Neural cell (in vitro differentiated cells): Measurements from ENCODE around the gene C3orf33. TPM values are rescaled to one million over a fixed set of nuclear protein-coding genes. Genes with fewer than 3 reads are reported as not detected.

Source experiments
- H2AFZ ChIP-seq: fragments of 200-600, 300-800 bp; sonication (generic), shearing (Covaris generic); 2 replicates; pipeline ENCODE4 v1.6.0; 2014; ENCODE audit warnings: low read depth, mild to moderate bottlenecking, antibody characterized with exemption, low read length, moderate library complexity
- H3F3A ChIP-seq: fragments of 200-600 bp; shearing (Covaris generic); 2 replicates; pipeline ENCODE4 v1.6.1; 2016; ENCODE audit warnings: mild to moderate bottlenecking, moderate library complexity, mixed read lengths, antibody characterized with exemption, low read length; ENCODE audit not compliant: insufficient read depth, poor library complexity, severe bottlenecking
- H3K27ac ChIP-seq: fragments of 200-600, 300-800 bp; sonication (generic), shearing (Covaris generic); 2 replicates; pipeline ENCODE4 v1.5.1; 2014; ENCODE audit warnings: mild to moderate bottlenecking, low read length, moderate library complexity
- H3K27me3 ChIP-seq: fragments of 300-800, 200-600 bp; sonication (generic), shearing (Covaris generic); 2 replicates; pipeline ENCODE4 v1.6.0; 2014; ENCODE audit warnings: mild to moderate bottlenecking, low read depth, low read length, moderate library complexity; ENCODE audit not compliant: insufficient read depth
- H3K36me3 ChIP-seq: fragments of 300-800, 200-600 bp; sonication (generic), shearing (Covaris generic); 2 replicates; pipeline ENCODE4 v1.5.1; 2014; ENCODE audit warnings: mild to moderate bottlenecking, antibody characterized with exemption, low read length, moderate library complexity; ENCODE audit not compliant: insufficient read depth
- H3K4me2 ChIP-seq: fragments of 300-800, 200-600 bp; sonication (generic), shearing (Covaris generic); 2 replicates; pipeline ENCODE4 v1.6.0; 2014; ENCODE audit warnings: mild to moderate bottlenecking, low read length
- H3K4me3 ChIP-seq: fragments of 300-800, 200-600 bp; sonication (generic), shearing (Covaris generic); 2 replicates; pipeline ENCODE4 v1.5.1; 2014; ENCODE audit warnings: mild to moderate bottlenecking, low read length, moderate library complexity
- H3K79me2 ChIP-seq: fragments of 200-600 bp; shearing (Covaris generic); replicated peaks from 2 replicates; pipeline ENCODE4 v1.6.0; 2014; ENCODE audit warnings: mild to moderate bottlenecking, low read length, moderate library complexity; ENCODE audit not compliant: insufficient read depth
- H3K9ac ChIP-seq: fragments of 300-800, 200-600 bp; sonication (generic), shearing (Covaris generic); 2 replicates; pipeline ENCODE4 v1.6.1; 2016; ENCODE audit warnings: mild to moderate bottlenecking, low read length, mixed read lengths
- H3K9me2 ChIP-seq: fragments of 200-600 bp; shearing (Covaris generic); 2 replicates; pipeline ENCODE4 v1.6.1; 2016; ENCODE audit warnings: mild to moderate bottlenecking, low read length, mixed read lengths; ENCODE audit not compliant: insufficient read depth
- H3K9me3 ChIP-seq: fragments of 200-600, 300-800 bp; sonication (generic), shearing (Covaris generic); 2 replicates; pipeline ENCODE4 v1.6.1; 2016; ENCODE audit warnings: mild to moderate bottlenecking, mixed run types, low read length, moderate library complexity, mixed read lengths
- H4K20me1 ChIP-seq: fragments of 200-600 bp; shearing (Covaris generic); 2 replicates; pipeline ENCODE4 v1.6.1; 2016; ENCODE audit warnings: mild to moderate bottlenecking, mixed run types; ENCODE audit not compliant: insufficient read depth
- CTCF ChIP-seq: fragments of 450-650 bp; IDR thresholded peaks from 2 replicates; pipeline ENCODE4 v1.5.1; 2014; ENCODE audit warnings: antibody characterized with exemption, mild to moderate bottlenecking, moderate library complexity; ENCODE audit not compliant: poor library complexity, severe bottlenecking
- EP300 ChIP-seq: fragments of 450-650 bp; conservative IDR thresholded peaks from 2 replicates; pipeline ENCODE4 v1.6.1; 2014; ENCODE audit warnings: antibody characterized with exemption, mild to moderate bottlenecking, moderate library complexity; ENCODE audit not compliant: poor library complexity, severe bottlenecking
- EZH2 ChIP-seq: fragments of 200-600, 300-800 bp; shearing (Covaris generic), sonication (generic); IDR thresholded peaks from 2 replicates; pipeline ENCODE4 v1.6.1; 2014; ENCODE audit warnings: antibody characterized with exemption, low read length, borderline replicate concordance, mild to moderate bottlenecking; ENCODE audit not compliant: insufficient read depth, poor library complexity, severe bottlenecking
- MXI1 ChIP-seq: fragments of 450-650 bp; conservative IDR thresholded peaks from 2 replicates; pipeline ENCODE4 v1.6.1; 2014; ENCODE audit warnings: antibody characterized with exemption, mild to moderate bottlenecking; ENCODE audit not compliant: poor library complexity, severe bottlenecking
- POLR2AphosphoS5 ChIP-seq: IDR thresholded peaks from 2 replicates; pipeline ENCODE4 v1.6.1; 2012
- RAD21 ChIP-seq: fragments of 450-650 bp; conservative IDR thresholded peaks from 2 replicates; pipeline ENCODE4 v1.6.1; 2014; ENCODE audit warnings: antibody characterized with exemption, mild to moderate bottlenecking, moderate library complexity
- SMC3 ChIP-seq: fragments of 450-650 bp; conservative IDR thresholded peaks from 2 replicates; pipeline ENCODE4 v1.6.1; 2014; ENCODE audit warnings: antibody characterized with exemption, mild to moderate bottlenecking, moderate library complexity; ENCODE audit not compliant: poor library complexity
- TAF1 ChIP-seq: IDR thresholded peaks from 2 replicates; pipeline ENCODE4 v1.6.1; 2012; ENCODE audit warnings: low read depth
- polyA plus RNA-seq: library from polyadenylated mRNA; depleted of rRNA; stranded (reverse); fragments of >200 nt; gene quantifications from 2 replicates; pipeline ENCODE4 v1.2.3, GENCODE V29; 2014
- TF ChIP-seq, protein P1 (sequence below): IDR thresholded peaks from 2 replicates; pipeline ENCODE4 v1.6.1; 2012; ENCODE audit warnings: borderline replicate concordance

Gene C3orf33
- polyA plus RNA-seq, 1 donor from 2014 or later: 9.8 TPM

DNA sequence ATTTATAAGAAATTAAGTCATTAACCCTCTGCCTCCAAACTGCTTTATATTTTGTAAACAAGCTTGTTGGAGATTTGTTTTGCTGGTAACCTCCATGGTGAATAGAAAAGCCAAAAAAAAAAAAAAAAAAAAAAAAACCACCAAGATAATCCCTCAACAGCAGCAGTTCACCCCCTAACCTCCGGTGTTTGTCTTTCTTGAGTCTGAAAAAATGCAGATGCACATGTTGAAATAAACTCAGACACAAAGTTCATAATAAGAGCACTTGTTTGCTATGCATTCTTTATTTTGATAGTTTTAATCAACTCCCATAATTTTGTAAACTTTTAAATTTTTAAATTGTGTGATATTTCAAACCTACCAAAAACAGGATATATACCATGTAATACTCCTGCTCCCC lies 59.4 kb downstream of the C3orf33 start:
- peak overlapping the region; percentile 57 for H3K4me2 ChIP-seq
- H3K4me3 ChIP-seq: no peak overlapping the region
- H3K36me3 ChIP-seq: no peaks in the 10 kb centered on the region

DNA sequence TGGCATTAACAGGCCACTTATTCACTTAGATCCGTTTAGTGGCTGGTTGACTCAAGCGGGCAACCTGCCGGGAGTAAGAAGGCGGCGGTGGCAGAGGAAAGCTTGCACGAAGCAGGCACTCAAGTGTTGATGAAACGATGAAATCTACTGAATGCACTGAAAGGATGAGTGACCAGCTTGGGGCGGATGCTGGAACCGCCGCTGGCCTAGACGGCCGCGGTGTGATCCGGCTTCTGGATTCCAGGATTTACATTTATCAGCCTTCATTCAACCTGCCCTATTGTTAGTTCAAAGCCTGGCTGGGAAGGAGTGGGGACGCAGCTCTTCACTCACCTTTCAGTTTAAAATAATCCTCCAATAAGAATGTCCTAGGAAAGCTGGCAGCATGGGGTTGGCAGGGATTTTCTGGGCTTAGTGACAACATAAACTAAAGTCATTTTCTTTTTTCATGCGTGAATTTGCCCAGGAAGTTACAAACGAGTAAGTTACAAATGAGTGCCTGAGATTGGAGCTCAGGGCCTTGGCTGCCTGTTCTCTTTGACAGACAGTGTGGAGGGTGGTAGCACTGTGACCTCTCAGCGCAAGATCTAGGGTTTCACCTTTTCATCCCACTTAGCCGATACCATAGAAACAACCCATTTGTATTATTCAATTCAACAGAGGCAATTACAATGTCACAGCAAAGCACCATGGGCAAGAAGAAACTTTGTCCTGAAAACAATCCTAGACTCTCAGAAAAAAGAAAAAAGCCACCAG lies 60.1 kb downstream of the C3orf33 start:
- no peaks in the 10 kb centered on the region for H3K36me3 ChIP-seq
- H3K27ac ChIP-seq: peak overlapping the region; percentile 30
- peak overlapping the region; percentile 51 for H3K4me3 ChIP-seq
- H3K9ac ChIP-seq: peak overlapping the region; percentile 21
- peaks cover 6% of the 10 kb centered on the region for H3F3A ChIP-seq
- no peaks in the 10 kb centered on the region for H3K9me2 ChIP-seq
- TF ChIP-seq TAF1 (no peak), MXI1 (no peak), RAD21 (no peak), EP300 (no peak), CTCF (no peak), POLR2AphosphoS5 (no peak), SMC3 (no peak), EZH2 (no peak)
- TF ChIP-seq, protein P1, sequence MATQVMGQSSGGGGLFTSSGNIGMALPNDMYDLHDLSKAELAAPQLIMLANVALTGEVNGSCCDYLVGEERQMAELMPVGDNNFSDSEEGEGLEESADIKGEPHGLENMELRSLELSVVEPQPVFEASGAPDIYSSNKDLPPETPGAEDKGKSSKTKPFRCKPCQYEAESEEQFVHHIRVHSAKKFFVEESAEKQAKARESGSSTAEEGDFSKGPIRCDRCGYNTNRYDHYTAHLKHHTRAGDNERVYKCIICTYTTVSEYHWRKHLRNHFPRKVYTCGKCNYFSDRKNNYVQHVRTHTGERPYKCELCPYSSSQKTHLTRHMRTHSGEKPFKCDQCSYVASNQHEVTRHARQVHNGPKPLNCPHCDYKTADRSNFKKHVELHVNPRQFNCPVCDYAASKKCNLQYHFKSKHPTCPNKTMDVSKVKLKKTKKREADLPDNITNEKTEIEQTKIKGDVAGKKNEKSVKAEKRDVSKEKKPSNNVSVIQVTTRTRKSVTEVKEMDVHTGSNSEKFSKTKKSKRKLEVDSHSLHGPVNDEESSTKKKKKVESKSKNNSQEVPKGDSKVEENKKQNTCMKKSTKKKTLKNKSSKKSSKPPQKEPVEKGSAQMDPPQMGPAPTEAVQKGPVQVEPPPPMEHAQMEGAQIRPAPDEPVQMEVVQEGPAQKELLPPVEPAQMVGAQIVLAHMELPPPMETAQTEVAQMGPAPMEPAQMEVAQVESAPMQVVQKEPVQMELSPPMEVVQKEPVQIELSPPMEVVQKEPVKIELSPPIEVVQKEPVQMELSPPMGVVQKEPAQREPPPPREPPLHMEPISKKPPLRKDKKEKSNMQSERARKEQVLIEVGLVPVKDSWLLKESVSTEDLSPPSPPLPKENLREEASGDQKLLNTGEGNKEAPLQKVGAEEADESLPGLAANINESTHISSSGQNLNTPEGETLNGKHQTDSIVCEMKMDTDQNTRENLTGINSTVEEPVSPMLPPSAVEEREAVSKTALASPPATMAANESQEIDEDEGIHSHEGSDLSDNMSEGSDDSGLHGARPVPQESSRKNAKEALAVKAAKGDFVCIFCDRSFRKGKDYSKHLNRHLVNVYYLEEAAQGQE: no peak
- H2AFZ ChIP-seq: peak overlapping the region; percentile 37
- peaks cover 33% of the 10 kb centered on the region for H3K79me2 ChIP-seq
- no peaks in the 10 kb centered on the region for H3K27me3 ChIP-seq
- no peaks in the 10 kb centered on the region for H4K20me1 ChIP-seq
- no peaks in the 10 kb centered on the region for H3K9me3 ChIP-seq
- peak overlapping the region; percentile 57 for H3K4me2 ChIP-seq

More for the DNA sequence above, 59.4 kb downstream of the C3orf33 start:
- Histone ChIP-seq H3K79me2 (peaks cover 26% of the 10 kb centered on the region), H3K9me2 (no peaks in the 10 kb centered on the region), H4K20me1 (no peaks in the 10 kb centered on the region), H3F3A (peaks cover 6% of the 10 kb centered on the region), H3K9ac (no peak overlapping the region), H3K27me3 (no peaks in the 10 kb centered on the region), H3K9me3 (no peaks in the 10 kb centered on the region), H3K27ac (no peak overlapping the region), H2AFZ (no peak overlapping the region)
- TF ChIP-seq RAD21: no peak
- TF ChIP-seq TAF1: no peak
- TF ChIP-seq, protein P1: no peak
- no peak for TF ChIP-seq EZH2
- TF ChIP-seq MXI1: no peak
- no peak for TF ChIP-seq EP300
- TF ChIP-seq SMC3: no peak
